ENCODE data around the gene DNMBP. TPM values are rescaled to one million over a fixed set of nuclear protein-coding genes. Genes with fewer than 3 reads are reported as not detected.
"Not testable (repeated sequence)": the region's sequence is repeated elsewhere in the genome, so short reads cannot be mapped to it uniquely, and the experiment has no call there.

Gene DNMBP
- total RNA-seq, 1 experiment from 2014 or later: 19.7 TPM

DNA sequence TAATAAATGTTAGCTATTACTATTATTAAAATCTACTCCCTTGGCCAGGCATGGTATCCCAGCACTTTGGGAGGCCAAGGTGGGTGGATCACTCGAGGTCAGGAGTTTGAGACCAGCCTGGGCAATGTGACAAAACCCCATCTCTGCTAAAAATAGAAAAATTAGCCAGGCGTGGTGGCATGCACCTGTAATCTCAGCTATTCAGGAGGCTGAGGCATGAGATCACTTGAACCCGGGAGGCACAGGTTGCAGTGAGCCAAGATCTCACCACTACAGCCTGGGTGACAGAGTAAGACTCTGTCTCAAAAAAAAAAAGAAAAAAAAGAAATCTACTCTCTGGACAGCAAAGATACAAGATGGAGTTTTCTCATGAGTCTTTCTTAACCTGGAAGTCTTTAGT lies 56.2 kb downstream of the DNMBP start:
- H3K27me3 Mint-ChIP-seq (ENCODE audit: low read depth); POLR2A ChIA-PET; ATAC-seq; H3K4me3 Mint-ChIP-seq; H3K27ac Mint-ChIP-seq; DNase-seq (ENCODE audit: low spot score); H3K4me1 Mint-ChIP-seq; CTCF ChIA-PET: not testable (repeated sequence)
- H3K9me3 Mint-ChIP-seq: peaks cover 26% of the 10 kb centered on the region
- H3K36me3 Mint-ChIP-seq: peaks cover 44% of the 10 kb centered on the region

DNA sequence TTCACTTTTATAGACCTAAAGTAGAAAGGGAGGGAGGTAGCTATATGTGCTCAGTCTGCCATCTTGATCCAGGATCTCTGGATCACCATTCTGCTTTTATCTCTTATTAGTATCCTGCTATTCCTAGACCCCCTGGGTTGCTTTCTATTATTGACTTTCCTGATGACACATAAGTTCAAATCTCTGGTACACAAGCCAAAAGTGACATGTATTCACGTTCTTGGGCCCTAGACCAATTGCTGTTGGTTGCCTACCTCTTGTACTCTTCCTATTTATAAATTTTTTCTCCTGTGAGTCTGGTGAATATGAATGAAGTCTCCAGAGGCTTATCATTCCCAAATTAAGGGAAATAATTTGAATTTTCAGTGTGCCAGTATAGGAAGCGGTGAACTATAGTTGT lies 56.9 kb downstream of the DNMBP start:
- peaks cover 44% of the 10 kb centered on the region for H3K36me3 Mint-ChIP-seq
- H3K9me3 Mint-ChIP-seq: peaks cover 29% of the 10 kb centered on the region
- no peak overlapping the region for H3K27ac Mint-ChIP-seq
- H3K27me3 Mint-ChIP-seq (ENCODE audit: low read depth): no peaks in the 10 kb centered on the region; the same call in 1 of the 2 replicates
- TF ChIP-seq, protein P1, sequence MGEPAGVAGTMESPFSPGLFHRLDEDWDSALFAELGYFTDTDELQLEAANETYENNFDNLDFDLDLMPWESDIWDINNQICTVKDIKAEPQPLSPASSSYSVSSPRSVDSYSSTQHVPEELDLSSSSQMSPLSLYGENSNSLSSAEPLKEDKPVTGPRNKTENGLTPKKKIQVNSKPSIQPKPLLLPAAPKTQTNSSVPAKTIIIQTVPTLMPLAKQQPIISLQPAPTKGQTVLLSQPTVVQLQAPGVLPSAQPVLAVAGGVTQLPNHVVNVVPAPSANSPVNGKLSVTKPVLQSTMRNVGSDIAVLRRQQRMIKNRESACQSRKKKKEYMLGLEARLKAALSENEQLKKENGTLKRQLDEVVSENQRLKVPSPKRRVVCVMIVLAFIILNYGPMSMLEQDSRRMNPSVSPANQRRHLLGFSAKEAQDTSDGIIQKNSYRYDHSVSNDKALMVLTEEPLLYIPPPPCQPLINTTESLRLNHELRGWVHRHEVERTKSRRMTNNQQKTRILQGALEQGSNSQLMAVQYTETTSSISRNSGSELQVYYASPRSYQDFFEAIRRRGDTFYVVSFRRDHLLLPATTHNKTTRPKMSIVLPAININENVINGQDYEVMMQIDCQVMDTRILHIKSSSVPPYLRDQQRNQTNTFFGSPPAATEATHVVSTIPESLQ (CRISPR knock-in tag; IDR thresholded peaks at IDR 0.05): no peak
- no peak for TF ChIP-seq EMX1 (CRISPR knock-in tag; IDR thresholded peaks at IDR 0.05)
- TF ChIP-seq, protein P2, sequence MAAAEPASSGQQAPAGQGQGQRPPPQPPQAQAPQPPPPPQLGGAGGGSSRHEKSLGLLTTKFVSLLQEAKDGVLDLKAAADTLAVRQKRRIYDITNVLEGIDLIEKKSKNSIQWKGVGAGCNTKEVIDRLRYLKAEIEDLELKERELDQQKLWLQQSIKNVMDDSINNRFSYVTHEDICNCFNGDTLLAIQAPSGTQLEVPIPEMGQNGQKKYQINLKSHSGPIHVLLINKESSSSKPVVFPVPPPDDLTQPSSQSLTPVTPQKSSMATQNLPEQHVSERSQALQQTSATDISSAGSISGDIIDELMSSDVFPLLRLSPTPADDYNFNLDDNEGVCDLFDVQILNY (CRISPR knock-in tag; IDR thresholded peaks at IDR 0.05): no peak
- TF ChIP-seq RORB (CRISPR knock-in tag; IDR thresholded peaks at IDR 0.05): no peak
- TF ChIP-seq CREB1 (CRISPR knock-in tag; IDR thresholded peaks at IDR 0.05): no peak
- no peak for TF ChIP-seq ATF1 (CRISPR knock-in tag; IDR thresholded peaks at IDR 0.05)
- TF ChIP-seq, protein P3, sequence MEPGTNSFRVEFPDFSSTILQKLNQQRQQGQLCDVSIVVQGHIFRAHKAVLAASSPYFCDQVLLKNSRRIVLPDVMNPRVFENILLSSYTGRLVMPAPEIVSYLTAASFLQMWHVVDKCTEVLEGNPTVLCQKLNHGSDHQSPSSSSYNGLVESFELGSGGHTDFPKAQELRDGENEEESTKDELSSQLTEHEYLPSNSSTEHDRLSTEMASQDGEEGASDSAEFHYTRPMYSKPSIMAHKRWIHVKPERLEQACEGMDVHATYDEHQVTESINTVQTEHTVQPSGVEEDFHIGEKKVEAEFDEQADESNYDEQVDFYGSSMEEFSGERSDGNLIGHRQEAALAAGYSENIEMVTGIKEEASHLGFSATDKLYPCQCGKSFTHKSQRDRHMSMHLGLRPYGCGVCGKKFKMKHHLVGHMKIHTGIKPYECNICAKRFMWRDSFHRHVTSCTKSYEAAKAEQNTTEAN (CRISPR knock-in tag; IDR thresholded peaks at IDR 0.05): no peak
- no peak for TF ChIP-seq NFATC4 (CRISPR knock-in tag; IDR thresholded peaks at IDR 0.05)
- TF ChIP-seq, protein P4, sequence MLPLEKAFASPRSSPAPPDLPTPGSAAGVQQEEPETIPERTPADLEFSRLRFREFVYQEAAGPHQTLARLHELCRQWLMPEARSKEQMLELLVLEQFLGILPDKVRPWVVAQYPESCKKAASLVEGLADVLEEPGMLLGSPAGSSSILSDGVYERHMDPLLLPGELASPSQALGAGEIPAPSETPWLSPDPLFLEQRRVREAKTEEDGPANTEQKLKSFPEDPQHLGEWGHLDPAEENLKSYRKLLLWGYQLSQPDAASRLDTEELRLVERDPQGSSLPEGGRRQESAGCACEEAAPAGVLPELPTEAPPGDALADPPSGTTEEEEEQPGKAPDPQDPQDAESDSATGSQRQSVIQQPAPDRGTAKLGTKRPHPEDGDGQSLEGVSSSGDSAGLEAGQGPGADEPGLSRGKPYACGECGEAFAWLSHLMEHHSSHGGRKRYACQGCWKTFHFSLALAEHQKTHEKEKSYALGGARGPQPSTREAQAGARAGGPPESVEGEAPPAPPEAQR (CRISPR knock-in tag; IDR thresholded peaks at IDR 0.05): no peak
- TF ChIP-seq, protein P5, sequence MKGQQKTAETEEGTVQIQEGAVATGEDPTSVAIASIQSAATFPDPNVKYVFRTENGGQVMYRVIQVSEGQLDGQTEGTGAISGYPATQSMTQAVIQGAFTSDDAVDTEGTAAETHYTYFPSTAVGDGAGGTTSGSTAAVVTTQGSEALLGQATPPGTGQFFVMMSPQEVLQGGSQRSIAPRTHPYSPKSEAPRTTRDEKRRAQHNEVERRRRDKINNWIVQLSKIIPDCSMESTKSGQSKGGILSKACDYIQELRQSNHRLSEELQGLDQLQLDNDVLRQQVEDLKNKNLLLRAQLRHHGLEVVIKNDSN (CRISPR knock-in tag; IDR thresholded peaks at IDR 0.05): no peak
- no peak for TF ChIP-seq NFYB (CRISPR knock-in tag; conservative IDR thresholded peaks at IDR 0.05; ENCODE audit: low read depth)
- no peak for TF ChIP-seq FOXJ3 (CRISPR knock-in tag; IDR thresholded peaks at IDR 0.05; ENCODE audit: borderline replicate concordance)
- ATAC-seq: no peak
- ChIA-PET CTCF (no interaction called here), POLR2A (no interaction called here)
- no peak for DNase-seq (ENCODE audit: low spot score)
- H3K4me1 Mint-ChIP-seq: no peaks in the 10 kb centered on the region
- no peak overlapping the region for H3K4me3 Mint-ChIP-seq

DNA sequence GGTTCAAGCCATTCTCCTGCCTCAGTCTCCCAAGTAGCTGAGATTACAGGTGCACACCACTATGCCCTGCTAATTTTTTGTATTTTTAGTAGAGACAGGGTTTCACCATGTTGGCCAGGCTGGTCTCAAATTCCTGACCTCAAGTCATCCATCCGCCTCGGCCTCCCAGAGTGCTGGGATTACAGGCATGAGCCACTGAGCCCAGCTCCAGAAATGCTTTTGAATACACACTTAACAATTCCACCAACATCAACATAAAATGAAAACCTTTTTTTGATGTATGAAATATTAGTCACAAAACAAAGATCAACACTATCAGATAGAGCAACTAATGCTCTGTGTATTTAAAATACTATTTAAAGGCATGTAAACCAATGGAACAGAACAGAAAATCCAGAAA lies 63.7 kb downstream of the DNMBP start:
- POLR2A ChIA-PET; H3K27ac Mint-ChIP-seq; DNase-seq (ENCODE audit: low spot score); H3K4me1 Mint-ChIP-seq; H3K4me3 Mint-ChIP-seq; ATAC-seq; H3K27me3 Mint-ChIP-seq (ENCODE audit: low read depth); CTCF ChIA-PET: not testable (repeated sequence)
- Mint-ChIP-seq H3K36me3 (peaks cover 23% of the 10 kb centered on the region), H3K9me3 (peaks cover 22% of the 10 kb centered on the region)

DNA sequence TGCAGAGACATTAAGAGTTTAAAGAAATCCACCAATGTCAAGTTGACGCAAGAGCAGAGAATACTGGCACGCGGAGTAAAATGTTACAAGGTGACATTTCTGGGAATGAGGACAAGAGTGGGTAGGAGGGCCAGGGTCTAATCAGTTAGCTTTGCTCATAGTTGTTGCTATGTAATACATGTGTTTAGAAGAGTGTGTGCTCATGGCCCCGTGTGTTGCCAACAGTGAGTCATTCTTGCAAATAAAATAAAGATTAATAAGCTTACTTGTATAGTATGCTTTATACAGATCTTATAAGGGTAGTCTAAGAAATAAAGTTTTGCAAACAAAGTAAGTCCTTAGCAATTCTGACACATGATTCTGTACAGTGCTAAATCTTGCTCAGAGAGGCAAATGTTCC lies 64.5 kb downstream of the DNMBP start:
- H3K4me1 Mint-ChIP-seq: peaks cover 7% of the 10 kb centered on the region; the same call in 1 of the 2 replicates
- TF ChIP-seq, protein P6, sequence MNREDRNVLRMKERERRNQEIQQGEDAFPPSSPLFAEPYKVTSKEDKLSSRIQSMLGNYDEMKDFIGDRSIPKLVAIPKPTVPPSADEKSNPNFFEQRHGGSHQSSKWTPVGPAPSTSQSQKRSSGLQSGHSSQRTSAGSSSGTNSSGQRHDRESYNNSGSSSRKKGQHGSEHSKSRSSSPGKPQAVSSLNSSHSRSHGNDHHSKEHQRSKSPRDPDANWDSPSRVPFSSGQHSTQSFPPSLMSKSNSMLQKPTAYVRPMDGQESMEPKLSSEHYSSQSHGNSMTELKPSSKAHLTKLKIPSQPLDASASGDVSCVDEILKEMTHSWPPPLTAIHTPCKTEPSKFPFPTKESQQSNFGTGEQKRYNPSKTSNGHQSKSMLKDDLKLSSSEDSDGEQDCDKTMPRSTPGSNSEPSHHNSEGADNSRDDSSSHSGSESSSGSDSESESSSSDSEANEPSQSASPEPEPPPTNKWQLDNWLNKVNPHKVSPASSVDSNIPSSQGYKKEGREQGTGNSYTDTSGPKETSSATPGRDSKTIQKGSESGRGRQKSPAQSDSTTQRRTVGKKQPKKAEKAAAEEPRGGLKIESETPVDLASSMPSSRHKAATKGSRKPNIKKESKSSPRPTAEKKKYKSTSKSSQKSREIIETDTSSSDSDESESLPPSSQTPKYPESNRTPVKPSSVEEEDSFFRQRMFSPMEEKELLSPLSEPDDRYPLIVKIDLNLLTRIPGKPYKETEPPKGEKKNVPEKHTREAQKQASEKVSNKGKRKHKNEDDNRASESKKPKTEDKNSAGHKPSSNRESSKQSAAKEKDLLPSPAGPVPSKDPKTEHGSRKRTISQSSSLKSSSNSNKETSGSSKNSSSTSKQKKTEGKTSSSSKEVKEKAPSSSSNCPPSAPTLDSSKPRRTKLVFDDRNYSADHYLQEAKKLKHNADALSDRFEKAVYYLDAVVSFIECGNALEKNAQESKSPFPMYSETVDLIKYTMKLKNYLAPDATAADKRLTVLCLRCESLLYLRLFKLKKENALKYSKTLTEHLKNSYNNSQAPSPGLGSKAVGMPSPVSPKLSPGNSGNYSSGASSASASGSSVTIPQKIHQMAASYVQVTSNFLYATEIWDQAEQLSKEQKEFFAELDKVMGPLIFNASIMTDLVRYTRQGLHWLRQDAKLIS (CRISPR knock-in tag; IDR thresholded peaks at IDR 0.05; ENCODE audit: borderline replicate concordance): no peak
- TF ChIP-seq, protein P7, sequence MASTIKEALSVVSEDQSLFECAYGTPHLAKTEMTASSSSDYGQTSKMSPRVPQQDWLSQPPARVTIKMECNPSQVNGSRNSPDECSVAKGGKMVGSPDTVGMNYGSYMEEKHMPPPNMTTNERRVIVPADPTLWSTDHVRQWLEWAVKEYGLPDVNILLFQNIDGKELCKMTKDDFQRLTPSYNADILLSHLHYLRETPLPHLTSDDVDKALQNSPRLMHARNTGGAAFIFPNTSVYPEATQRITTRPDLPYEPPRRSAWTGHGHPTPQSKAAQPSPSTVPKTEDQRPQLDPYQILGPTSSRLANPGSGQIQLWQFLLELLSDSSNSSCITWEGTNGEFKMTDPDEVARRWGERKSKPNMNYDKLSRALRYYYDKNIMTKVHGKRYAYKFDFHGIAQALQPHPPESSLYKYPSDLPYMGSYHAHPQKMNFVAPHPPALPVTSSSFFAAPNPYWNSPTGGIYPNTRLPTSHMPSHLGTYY (CRISPR knock-in tag; IDR thresholded peaks at IDR 0.05): no peak
- TF ChIP-seq, protein P8, sequence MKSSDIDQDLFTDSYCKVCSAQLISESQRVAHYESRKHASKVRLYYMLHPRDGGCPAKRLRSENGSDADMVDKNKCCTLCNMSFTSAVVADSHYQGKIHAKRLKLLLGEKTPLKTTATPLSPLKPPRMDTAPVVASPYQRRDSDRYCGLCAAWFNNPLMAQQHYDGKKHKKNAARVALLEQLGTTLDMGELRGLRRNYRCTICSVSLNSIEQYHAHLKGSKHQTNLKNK (CRISPR knock-in tag; IDR thresholded peaks at IDR 0.05): no peak
- no peak for TF ChIP-seq NFE2L1 (CRISPR knock-in tag; IDR thresholded peaks at IDR 0.05)
- CTCF ChIA-PET: no interaction called here
- no peak overlapping the region for H3K4me3 Mint-ChIP-seq
- peaks cover 20% of the 10 kb centered on the region for H3K9me3 Mint-ChIP-seq
- H3K36me3 Mint-ChIP-seq: peaks cover 21% of the 10 kb centered on the region
- H3K27ac Mint-ChIP-seq: no peak overlapping the region
- DNase-seq (ENCODE audit: low spot score) (no peak), ATAC-seq (no peak)
- POLR2A ChIA-PET: interaction anchor here (0.6 kb wide), 1 partner anchor 75 kb away, joined by 3 read pairs; no protein-coding TSS in a partner anchor
- no peaks in the 10 kb centered on the region; the same call in 1 of the 2 replicates for H3K27me3 Mint-ChIP-seq (ENCODE audit: low read depth)
